HG03025 (cell line): ENCODE measurements around the gene PTPRN2.

ENCODE experiments used
- ATAC-seq: cut with Tn5 transposase; IDR thresholded peaks from one replicate; pipeline ENCODE4 v1.9.1; 2021; ENCODE audit warnings: mild to moderate bottlenecking, moderate library complexity; ENCODE audit not compliant: unreplicated experiment, low FRiP score

PTPRN2 gene

DNA sequence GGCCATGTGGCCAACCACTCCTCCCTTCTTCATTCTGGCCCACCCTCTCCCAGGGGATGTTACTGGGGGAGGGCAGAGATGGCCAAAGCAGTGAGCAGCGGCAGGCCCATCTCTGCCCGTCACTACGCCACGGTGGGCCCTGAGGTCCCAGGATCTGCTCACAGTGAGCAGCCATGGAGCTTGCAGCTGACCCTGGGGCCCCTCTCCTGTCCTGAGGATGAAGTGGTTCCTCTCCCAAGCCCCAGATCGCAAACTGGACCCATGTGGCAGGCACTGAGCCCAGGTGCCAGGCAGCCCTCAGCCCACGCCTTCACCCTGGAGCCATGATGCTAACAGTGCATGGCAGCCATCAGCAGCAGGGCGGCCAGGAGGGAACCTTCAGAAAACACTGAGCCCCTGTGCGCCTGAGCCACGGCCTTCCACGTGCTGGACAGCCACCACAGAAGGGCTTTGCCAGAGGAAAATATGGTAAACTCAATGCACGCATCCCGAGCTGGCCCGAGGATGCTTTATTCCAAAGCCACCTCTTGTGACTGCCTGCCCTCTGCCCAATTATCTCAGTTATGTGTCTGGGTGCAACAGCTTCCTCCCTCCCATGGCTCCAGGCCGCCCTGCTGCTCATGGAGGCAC is 485.7 kb downstream of the PTPRN2 start:
- no peak for ATAC-seq

DNA sequence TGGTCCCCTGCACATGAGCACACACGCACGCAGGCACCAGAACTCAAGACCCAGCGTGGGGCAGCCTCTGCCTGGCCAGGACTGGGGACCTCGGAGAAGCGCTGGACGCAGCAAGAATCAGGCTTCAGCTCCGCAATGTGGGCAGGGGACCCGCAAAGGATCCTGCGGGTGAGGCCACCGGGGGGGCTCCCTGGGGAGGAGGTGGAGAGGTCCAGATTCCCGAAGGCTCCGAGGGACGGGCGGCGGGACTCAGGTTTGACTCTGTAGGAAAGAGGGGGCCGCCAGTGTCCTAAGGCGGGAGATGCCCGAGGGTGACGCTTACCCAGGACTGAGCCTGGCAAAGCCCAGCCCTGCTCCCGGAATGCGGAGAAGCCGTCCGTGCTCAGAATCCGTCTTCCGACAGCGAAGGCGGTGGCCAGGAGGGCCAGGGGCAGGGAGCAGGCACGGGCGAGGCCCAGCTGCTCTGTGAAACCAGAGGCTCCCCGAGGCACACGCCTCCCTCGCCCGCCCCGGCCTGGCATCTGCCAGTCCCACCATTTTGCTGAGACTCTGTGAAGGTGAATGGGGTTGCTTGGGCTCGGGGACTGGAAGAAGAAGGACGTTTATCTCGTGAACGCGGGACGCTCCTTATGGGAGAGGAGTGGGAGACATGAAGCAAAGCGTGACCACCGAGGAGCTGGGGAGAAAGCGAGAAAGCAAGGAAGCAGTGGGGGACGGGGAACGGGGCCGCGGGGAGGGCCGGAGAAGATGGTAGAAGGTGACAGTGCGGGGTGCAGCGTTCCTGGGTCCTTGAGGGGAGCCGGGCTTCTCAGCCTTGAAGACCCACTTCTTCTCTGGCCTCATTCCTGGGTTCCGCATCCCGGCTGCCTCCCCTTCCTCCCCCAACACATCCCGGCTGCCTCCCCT is 489.2 kb downstream of the PTPRN2 start:
- no peak for ATAC-seq

GRCh38 chr7:158097453-158098124 is 490.0 kb downstream of the PTPRN2 start:
- no peak for ATAC-seq

- ATAC-seq, result no peak
Observed at GRCh38 chr7:158097106-158097452, 490.5 kb downstream of the PTPRN2 start.

DNA sequence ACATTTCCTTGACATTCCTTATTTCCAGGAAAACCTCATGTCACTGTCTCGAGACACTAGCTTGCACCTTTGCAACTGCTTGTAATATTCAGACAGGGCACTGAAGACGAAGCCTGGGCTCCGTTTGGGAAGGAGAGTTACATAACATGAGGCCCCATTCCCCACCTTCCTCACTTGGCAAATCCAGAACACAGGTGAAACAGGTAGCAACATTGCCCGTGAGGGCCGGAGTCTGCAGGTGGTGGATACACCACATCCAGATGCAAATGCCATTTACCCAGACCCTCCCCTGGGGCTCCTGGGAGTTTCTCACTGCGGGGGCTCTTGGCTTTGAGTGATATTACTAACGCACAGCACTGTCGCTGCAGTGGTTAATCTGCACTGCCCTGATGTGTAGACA is 491.0 kb downstream of the PTPRN2 start:
- no peak for ATAC-seq

GRCh38 chr7:158094671-158095226 is 492.9 kb downstream of the PTPRN2 start:
- ATAC-seq, result no peak

DNA sequence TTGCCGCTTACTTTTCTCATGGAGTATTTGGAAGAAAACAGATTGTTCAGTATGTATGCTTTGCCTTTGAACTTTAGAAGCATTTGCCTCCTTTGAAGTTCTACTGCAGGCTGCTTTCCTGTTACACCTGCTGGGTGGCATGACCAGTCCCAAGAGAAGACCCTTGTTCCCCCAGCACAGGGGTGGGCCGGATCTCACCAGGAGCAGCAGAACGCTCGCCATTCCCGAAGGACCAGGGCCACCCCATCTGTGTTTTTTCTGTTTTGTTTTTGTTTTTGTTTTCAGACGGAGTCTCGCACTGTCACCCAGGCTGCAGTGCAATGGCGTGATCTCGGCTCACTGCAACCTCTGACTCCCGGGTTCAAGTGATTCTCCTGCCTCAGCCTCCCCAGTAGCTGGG is 493.6 kb downstream of the PTPRN2 start:
- ATAC-seq, result no peak

GRCh38 chr7:158093156-158093796 is 494.3 kb downstream of the PTPRN2 start:
- no peak for ATAC-seq

- ATAC-seq, result no peak
Observed at GRCh38 chr7:158087196-158087595, 500.4 kb downstream of the PTPRN2 start.

DNA sequence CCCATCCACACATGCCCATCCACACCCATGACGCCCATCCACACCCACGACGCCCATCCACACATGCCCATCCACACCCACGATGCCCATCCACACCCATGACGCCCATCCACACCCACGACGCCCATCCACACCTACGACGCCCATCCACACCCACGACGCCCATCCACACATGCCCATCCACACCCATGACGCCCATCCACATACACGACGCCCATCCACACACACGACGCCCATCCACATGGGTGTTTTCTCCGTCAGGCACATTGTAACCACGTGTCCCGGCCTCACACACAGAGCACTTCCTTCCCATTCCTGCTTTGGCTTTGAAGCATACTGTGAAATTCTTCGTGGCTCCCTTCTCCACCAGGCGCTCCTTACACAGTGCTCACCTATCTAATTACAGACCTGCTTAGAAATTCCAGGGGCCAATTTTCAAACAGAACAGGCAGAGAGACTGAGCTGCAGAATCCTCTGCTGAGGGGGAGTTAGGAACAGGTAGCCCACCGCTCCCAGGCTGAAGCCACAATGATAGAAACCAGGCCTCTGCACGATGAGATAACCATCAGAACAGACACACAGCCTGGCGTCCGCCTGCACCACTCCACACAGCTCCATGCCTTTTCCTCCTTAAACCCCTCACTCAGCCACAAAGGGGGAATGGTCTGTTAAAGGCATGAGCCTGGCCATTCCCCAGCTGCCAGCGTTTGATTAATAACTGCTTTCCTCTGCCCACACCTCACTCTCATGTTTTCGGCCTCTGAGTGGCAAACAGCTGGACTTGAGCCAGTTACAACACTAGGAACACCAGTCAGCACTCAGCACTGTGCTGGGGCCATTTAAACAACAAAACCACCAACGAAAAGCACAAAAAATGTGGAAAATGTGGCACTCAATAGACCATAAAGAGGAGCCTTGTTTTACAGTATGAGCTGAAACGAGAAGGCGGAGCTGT is 501.6 kb downstream of the PTPRN2 start:
- ATAC-seq, result no peak

DNA sequence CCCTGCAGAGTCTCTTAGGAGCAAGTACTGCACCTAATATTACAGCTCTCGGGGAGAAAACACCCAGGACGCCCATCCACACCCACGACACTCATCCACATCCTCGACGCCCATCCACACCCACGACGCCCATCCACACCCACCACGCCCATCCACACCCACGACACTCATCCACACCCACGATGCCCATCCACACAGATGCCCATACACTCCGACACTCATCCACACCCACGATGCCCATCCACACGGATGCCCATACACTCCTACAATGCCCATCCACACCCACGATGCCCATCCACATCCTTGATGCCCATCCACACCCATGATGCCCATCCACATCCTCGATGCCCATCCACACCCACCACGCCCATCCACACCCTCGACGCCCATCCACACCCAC is 503.1 kb downstream of the PTPRN2 start:
- ATAC-seq, result no peak

DNA sequence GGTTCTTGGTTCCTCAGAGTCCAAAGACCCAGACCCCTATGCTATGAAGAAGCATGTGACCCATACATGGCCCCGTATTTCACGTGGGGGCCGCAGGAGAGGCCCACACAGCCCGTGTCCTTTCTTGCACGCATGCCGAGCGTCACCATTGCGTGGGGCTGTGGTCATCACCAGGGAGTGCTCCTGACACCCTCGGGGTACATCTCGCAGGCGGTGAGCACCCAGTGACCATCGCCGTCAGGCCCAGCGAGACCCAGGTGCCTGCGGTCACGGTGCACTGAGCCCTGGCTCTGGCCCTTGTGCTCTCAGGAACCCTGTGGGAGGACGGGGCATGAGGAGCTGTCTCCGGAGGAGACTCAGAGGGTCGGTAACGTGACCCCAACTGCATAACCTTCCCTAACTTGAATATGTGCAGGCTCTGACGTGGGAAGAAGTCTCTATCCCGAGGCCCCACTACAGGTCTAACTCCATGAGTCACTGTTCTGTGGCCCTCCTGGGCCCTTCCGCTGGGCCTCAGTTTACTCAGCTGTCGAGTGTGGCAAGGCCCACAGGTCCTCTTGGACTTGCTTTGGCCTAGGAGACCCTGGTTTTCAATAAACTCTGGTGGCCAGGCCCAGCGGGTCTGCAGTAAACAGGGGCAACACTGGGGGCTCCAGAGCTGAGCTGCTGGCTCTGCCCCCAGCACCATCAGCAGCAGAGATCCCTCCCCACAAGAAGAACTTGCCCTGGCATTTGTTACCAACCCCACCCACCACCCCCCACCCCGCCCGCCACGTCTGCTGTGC is 503.9 kb downstream of the PTPRN2 start:
- no peak for ATAC-seq

DNA sequence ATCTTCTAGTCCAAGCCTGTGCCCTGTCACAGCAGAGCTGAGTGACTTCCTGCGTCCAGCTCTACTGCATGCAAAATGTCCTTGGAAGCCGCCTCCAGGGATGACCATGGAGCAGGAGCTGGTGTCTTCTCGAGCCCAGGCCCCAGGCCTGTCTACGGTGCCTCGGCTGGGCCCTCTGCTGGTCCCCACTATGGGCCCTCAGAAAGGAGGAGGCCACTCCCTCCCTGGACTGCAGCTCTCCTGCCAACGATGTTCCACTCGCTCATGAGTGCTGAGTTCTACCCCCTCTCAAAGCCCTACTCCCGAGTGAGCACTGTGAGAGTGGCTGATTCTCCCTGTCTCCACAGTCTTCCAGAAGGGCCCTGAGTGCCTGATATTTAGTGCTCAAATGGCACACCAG is 504.9 kb downstream of the PTPRN2 start:
- ATAC-seq, result no peak

DNA sequence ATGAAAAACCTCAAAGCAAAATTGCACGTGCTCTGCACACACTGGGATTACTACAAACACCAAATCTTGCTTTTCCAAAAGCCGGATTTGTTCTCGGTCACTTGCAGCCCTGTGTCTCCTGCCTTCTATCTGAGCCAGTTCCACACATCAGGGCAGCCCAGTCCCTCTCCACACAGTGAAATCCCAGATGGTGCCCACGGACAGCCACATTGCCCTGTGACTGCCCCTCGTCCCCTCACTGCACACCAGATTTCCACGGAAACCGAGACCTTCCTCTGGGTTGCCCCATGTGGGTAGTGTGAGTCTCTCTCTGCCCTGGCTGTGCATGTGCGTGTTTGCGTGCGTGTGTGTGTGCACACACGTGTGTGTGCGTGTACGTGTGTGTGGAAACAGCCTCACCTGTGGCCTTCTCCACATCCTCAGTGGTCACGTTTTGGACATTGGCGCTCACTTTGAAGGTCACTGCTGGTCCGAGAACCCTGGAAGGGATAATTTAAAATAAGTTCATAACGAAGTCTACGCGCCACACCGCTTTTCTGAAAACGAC is 506.7 kb downstream of the PTPRN2 start:
- no peak for ATAC-seq

GRCh38 chr7:158077934-158078910 is 509.4 kb downstream of the PTPRN2 start:
- no peak for ATAC-seq

DNA sequence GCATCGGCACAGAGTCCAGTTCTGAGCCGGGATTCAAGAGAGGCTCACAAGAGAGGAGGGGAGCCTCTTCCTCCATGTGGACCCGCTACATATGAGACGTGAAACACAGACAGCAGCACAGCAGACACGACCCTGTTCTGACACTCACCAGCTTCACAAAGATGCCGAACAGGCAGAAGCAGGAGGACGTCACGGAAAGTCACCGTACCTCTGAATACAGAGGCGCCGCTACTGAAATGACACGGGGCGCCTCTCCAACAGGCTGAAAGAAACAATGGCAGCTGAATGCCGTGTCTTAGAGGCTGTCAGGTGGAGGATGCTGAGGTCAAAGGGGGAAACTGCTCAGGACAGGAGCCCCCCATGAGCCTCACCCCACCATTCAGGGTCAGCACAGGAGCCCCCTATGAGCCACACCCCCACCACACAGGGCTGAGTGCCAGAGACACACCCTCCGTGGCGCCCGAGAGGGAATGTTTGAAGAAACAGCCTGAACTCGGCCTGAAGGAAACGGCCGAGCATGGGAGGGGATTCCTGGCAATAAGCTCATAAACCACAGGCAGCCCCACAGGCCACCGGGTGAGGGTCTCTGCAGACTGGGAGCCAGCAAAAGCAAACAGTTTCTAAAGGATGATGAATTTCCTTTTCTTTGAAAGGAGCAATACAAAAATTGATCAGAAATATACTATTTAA is 510.3 kb downstream of the PTPRN2 start:
- ATAC-seq, result no peak

DNA sequence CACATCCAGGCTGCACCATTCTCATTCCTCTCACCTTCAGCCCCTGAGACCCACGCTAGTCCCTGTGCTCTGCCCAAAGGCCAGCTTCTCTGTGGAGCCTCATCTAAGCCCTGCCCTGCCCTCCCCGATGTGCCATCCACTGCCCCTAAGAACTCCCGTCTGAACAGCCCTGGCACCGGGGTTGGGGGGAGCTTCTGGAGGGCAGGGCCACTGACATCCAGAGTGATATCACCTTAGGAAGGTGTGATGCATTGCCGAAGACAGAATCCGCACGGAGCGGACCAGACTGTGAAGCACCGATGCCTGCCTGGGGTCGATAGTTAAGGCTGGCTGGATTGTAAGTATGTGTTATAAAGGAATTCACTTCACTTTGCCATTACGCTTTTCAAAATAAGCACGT is 511.0 kb downstream of the PTPRN2 start:
- ATAC-seq, result no peak
